ENCODE data around the gene OSBPL5.

The OSBPL5 gene

DNA sequence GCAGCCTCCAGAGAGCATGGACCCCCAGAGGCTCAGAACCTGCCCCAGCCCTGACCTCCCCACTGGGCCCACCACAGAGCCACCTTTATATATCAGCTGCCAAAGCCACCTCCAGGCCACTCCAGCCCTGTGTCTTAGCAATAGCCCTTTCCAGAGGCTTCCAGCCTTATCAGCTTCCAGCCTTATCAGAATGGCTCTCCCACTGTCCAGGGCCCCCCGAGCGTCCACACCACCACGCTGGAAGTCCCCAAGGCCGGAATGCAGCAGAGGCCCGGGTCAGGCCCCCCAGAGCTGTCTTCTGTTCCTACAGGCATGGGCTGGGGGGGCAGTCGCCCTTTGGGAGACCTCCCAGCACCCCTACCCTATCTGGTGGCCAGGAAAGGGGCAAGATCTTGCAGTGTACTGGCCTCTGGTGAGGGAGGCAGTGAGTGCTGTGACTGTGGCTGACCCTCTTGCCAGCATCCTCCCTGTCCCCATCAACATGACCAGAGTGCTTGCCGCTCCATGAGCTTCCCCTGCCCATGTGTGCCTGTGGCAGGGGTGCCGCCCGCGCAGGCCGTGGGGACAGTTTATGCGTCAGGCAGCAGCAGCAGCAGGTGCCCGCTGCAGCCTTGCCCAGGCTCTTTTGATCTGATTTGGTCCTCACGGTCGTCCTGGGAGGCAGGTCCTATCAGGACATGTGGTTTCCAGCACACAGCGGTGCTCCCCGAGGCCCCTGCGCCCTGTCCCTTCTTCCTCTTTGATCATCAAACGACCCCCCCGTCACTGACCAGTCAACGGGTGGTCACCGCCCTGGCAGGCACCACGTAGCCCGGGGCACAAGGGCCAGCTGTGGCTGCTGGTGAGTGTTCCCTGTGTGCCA, 15.9 kb downstream of the OSBPL5 start:
- DNase-seq, result peak in 1 of 3 experiments; percentile 39

DNA sequence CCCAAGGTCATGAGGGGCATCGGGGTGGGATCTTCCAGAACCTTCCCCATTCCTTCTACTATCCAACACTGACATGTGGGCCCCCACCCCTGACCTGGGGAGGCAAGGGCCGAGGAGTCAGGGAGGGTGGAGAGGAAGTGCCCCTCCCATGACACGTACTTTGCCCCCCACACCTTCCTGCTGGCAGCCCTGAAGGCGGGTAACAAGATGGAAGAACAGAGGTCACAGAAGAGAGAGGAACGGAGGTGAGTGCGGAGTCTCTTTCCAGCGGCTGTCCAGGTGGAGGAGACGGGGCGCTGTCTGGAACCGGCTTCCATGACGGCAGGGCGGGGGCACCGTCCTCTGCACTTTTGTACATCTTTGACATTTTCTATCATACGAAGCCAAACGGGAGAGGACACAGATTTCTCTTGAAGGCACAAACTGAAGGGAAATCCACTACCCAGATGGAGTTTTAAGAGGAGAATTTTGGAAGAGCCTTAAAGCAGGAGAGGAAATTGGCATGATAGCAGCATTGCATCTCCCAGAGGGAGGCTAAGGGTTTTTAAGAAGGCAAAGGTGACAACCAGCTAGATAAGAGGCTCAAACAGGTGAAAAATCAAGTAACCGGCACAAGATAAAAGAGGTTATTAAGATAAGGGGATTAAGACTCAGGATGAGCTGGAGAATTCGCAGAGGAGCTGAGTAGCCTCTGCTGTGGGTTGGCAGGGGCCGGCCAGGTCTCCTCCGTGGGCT, 16.7 kb downstream of the OSBPL5 start:
- DNase-seq, result no peak

DNA sequence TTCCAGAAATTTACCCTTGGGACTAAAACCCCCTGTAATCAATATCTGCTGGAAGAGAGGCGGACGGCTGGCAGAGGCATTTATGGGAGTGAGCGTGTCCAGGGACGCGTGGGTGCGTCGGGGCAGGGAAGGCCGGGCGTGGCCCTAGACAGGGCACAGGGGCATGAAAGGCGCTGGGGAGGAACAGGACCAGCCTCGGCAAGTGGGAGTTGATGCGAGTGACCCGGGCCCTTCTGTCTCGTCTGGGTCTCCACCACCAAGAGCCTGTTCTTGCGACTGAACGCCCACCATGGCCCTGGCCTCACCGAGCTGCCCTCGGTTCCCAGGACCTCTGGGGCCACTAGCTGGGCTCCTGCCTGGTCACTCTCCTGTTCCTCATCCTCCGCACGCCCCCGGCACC, 17.5 kb downstream of the OSBPL5 start:
- no peak for DNase-seq

DNA sequence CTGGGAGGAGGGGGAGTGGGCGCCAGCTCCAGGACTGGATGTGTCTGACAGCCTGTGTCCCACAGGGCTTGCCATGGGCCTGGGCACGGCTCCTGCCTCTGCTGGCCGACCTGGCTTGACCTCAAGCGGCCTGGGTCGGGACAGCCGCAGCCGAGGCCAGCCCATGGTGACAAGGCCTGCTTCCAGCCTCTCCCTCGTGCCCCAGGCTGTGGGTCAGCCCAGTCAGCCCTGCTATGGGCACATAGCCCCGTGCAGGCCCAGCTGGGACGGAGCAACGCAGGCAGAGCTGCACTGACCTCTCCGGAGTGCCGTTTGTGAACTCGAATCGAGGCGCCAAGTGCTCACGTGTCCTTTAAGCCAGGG, 17.9 kb downstream of the OSBPL5 start:
- no peak for DNase-seq

DNA sequence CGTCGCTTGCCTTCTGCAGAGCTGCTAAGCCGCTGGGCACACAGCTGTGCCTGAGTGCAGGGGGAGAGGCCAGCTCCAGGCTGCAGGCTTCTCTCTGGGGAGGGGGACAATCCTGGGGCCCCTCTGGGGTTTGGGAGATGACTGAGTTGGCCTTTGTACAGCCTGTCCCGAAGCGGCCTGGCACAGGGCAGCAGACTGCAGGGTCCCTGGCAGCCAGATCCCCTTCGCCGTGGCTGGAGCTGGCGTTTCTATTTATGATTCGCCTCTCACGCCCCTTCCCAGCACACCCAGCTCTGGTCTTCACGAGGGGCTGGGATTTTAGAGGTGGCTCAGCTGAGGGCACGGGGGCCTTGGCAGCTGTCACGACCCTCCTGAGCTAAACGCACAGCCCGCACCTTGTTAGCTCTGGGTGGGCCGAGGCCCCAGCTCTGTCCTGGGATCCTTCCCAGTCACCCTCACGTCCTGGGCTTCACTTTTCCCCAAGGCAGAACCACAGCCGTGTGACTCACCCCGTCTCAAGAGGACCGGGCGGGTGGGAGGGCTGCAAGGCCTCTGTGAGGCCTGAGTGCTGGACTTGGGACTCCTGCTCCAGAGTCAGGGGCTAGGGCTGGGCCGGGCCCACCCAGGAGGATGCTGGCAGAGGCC, 18.4 kb downstream of the OSBPL5 start:
- DNase-seq, result no peak

DNA sequence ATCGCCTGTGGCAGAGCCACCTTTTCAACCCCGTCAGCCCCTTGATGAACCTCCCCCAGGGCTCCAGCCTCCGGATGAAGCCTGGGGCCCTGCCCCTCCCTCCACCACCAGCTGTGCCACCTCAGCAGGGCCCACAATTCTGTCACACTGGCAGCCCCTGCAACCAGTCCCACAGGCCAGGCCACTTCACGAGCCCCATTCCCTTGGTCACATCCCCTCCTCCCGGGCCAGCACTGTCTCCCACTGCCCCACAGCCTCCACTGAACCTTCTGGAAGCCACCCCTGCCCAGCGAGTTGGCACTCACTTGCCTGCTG, 19.9 kb downstream of the OSBPL5 start:
- no peak for DNase-seq

DNA sequence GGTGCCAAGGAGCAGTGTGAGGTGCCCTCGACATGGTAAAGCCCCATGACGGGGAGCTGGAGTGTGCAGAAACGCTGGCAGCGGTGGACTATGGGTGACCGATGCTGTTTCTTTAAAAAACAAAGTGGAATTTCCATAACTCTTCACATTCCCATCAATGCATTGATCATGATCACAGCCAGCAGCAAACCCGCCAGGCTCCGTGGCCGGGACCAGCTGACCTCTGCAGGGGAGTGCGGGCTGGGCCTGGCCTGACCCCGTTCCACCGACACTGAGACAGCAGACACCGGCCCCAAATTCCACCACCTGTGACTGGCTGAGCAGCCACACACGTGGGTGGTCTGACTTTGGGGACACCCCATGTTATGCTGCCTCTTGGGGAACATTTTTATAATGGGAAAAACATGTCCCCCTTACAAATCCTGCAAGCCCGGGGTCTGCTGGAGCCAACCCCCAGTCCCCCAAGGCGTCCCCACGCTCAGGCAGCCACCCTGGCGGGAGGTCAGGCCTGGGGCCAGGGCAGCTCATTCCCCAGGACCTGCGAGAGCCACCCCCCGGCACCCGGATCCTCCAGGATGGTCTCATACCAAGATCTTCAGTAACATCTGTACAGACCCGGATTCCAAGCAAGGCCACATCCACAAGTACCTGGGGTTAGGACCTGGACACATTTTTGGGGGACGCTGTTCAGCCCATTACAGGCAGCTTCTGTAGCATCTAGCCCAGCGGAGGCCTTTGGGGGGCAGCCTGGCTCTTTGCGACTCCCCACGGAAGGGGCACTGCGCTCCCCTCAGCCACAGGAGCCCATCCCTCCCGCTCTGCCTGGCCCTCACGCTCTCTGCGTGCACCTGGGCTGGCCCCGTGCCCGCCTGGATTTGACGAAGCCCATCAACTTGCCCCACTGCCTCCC, 20.6 kb downstream of the OSBPL5 start:
- DNase-seq, result no peak

DNA sequence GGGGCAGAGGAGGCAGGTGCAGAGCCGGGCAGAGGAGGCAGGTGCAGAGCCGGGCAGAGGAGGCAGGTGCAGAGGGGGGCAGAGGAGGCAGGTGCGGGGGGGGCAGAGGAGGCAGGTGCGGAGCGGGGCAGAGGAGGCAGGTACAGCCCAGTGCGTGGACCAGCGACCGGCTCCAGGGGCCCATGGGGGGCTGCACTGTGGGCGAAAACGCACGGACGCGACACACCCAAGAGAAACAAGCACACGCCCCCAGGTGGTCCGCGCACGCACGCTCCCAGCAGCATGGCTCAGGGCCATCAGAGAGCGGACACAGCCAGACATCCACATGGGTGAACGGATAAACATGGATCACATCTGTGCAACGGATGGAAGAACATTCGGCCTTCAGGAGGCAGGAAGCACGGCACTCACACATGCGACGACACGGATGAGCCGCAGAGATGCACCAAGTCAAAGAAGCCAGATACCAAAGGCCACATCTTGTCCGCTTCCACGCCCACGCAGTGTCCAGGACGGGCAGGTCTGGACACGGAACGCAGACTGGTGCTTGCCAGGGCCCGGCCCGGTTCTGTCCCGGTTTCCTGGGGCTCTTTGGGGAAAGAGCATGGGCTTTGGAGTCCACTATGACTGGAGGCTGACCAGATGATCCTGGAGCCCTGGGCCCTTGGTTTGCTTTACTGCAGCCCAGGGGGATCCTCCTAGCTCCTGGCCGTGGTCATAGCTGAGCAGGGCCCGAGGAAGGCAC, 21.8 kb downstream of the OSBPL5 start:
- DNase-seq, result no peak

- no peak for DNase-seq
These were observed 24.9 kb downstream of the OSBPL5 start for GRCh38 chr11:3140291-3140603.

DNA sequence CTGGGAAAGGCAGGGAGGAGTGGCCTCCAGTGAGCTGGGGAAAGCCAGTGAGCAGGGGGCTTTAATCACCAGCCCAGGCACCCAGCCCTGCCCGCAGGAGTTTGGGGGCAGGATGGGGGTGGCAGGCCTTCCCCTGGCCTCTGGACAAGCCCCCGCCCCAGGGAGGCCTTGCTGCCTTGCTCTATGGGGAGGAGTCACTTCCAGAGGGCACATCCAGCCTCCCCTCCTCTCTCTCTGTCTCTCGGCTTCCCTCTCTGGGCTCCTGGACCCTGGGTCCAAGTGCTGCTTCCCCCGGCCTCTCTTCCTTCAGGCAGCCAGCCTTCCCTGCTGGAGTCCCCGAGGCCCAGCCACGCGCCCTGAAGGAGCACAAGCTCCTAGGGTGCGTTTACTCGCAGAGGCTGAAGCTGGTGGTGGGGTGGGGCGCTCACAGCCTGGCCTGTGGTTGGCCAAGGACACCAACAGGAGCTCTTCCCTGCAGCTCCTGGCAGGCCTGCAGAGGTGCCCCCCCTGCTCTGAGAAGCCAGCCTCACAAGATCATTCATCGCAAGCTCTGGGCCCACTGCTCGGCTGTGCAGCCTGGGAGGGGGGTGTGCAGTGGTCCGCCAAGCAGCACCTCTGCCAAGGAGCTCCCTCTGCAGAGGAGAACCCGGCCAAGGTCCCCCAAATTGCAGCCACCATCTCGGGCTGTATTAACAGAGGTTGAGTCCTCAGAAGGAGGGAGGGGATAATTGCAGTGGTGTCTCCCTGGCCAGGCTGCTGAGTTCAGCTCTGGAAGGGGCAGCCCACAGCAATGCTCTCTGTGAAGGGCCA, 25.4 kb downstream of the OSBPL5 start:
- no peak for DNase-seq

DNA sequence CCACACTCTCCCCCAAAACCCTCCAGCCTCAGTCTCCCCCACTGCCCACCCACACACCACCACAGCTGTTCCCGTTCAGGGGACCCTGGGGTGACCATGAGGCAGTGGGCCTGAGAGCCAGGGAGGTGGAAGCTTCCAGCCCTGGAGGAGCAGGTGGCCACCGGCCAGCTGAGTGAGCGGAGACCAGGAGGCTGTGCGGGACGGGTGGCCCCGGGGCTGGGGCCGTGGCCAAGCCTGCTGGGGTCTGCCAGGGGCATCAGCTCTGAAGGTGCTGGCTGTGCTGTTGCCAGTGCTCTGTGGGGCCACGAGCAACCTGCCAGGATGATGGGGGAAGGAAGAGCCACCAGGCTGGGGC, 26.0 kb downstream of the OSBPL5 start:
- DNase-seq, result no peak

- DNase-seq, result peak in 1 of 3 experiments; percentile 17
These were observed 26.7 kb downstream of the OSBPL5 start for GRCh38 chr11:3138178-3139085.

DNA sequence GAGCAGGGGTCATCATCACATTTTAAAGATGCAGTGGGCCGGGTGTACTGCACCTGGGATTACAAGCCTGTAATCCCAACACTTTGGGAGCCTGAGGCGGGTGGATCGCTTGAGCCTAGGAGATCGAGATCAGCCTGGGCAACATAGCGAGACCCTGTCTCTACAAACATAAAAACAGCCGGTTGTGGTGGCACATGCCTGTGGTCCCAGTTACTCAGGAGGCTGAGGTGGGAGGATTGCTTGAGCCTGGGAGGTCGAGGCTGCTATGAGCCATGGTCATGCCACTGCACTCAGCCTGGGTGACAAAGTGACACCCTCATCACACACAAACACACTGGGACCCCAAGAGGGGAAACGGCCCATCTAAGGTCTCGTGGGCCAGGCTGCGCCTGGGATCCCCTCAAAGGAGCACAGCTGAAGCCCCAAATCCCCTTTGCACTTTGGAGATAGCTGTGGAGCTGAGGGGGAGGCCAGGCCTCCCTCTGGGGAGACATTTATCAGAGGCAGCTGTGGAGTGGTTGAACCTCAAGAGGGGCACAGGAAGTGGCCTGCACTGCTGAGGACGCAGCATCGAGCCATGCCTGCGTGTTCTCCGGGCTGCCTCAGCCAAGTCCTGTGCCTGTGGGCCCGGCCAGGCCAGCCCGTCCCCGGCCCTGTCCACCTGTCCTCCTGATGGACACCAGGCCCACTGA, 27.5 kb downstream of the OSBPL5 start:
- DNase-seq, result no peak

GRCh38 chr11:3136546-3137455, 28.3 kb downstream of the OSBPL5 start:
- no peak for DNase-seq

DNA sequence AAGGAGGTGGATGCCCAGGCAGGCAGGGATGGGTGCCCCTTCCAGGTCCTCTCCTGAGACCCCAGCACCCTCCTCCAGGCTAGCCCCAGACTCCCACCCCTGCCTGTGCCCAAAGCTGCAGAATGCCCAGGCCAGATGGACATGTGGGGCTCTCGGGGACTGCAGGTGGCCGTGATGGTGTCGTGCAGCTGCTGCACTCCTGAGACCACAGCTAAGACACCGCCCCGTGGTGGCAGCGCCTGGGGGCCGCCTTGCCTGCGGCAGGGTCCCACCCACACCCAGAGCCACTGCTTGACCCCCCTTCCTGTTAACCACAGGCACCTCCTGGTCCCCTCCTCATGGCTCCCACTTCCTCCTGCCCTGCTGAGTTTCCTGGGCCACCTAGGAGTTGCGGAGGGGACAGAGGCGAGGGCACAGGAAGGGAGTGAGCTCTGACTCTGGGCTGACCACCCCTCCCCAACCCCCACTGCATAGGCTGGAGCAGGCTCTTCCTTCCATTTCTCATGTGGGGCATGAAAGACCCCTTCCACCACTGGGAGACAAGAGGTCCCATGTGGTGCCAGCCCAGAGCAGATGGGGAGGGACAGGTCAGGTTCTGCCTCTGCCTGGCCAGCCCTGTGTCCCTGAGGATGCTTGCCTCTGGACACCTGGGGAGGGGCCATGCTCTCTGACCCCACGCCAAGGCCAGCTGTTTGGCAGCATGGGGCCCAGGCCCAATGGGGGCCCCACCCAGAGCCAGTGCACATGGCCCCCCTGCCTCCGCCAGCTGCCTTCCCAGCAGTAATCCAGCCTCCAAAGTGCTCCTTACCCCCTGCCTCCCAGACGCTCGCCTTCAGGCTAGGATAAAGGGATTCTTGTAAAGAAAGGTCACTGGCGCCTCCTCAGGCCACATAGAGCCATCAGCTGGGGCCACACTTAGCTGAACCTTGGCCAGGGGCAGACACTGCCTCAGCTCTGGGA, 29.3 kb downstream of the OSBPL5 start:
- no peak for DNase-seq

- no peak for DNase-seq
These were observed 30.2 kb downstream of the OSBPL5 start for GRCh38 chr11:3134651-3135480.

DNA sequence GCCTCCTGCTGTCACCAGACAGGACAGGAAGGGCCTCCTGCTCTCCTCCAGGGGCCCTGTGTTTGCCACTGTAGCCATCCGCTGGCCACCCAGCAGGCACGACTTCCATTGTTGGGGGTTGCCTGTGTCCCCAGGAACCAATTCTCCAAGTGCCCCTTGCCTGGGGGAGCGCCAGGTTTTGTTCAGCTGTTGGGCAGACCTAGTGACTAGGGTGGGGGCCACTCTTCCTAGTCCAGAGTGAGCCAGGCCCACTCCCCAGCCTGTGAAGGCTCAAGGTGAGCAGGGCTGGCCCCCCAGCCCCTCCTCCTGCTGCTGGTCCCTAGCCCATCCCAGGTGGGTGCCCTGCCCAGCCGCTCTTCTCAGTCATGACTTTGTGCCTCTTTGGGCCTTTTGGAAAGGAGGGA, 30.9 kb downstream of the OSBPL5 start:
- no peak for DNase-seq
